Activated T-helper 2 cell treated with anti-CD3 and anti-CD28 coated beads, Interferon-gamma antibody, Interleukin-2, Interleukin-4, amounts not matched to agents 10 μg/mL and 5 μg/mL and 100 μg/mL, durations not matched to agents 14 hours and 24 hours and 36 hours (primary cell): ENCODE results near the gene DNAAF8. TPM values are rescaled to one million over a fixed set of nuclear protein-coding genes. Genes with fewer than 3 reads are reported as not detected.

Source experiments
- total RNA-seq: library from RNA; stranded (reverse); gene quantifications from 2 replicates; pipeline ENCODE4 v1.2.3, GENCODE V29; 2022

The DNAAF8 gene
- total RNA-seq, 1 donor from 2014 or later, result 0.11 TPM

Other genes with a start within 250 kb of the DNAAF8 start
- gene CDIP1, start 195.8 kb upstream of the DNAAF8 start, total RNA-seq, result 46.0 and 47.9 TPM in 2 replicates
- gene C16orf96, start 178.2 kb upstream of the DNAAF8 start, total RNA-seq, result 0.05 TPM in 1 of 2 replicates, not detected in the other
- 21.1 and 25.0 TPM in 2 replicates for gene UBALD1, start 119.6 kb upstream of the DNAAF8 start, total RNA-seq
- 124 TPM in 2 replicates for gene MGRN1, start 109.7 kb upstream of the DNAAF8 start, total RNA-seq
- gene NUDT16L1, start 41.0 kb upstream of the DNAAF8 start, total RNA-seq, result 34.1 and 35.5 TPM in 2 replicates
- gene ANKS3, start 266 bp upstream of the DNAAF8 start, total RNA-seq, result 18.6 and 20.6 TPM in 2 replicates
- 16.6 and 18.1 TPM in 2 replicates for gene ZNF500, start 32.6 kb downstream of the DNAAF8 start, total RNA-seq
- gene SEPTIN12, start 53.8 kb downstream of the DNAAF8 start, total RNA-seq, result not detected in 2 replicates
- not detected in 2 replicates for gene SMIM22, start 60.8 kb downstream of the DNAAF8 start, total RNA-seq
- 5.1 and 5.5 TPM in 2 replicates for gene ROGDI, start 68.1 kb downstream of the DNAAF8 start, total RNA-seq
- 104 and 112 TPM in 2 replicates for gene GLYR1, start 112.8 kb downstream of the DNAAF8 start, total RNA-seq
- gene UBN1, start 112.9 kb downstream of the DNAAF8 start, total RNA-seq, result 33.8 and 34.2 TPM in 2 replicates
- not detected in 2 replicates for gene PPL, start 202.6 kb downstream of the DNAAF8 start, total RNA-seq
- gene SEC14L5, start 223.8 kb downstream of the DNAAF8 start, total RNA-seq, result not detected in 2 replicates